Lung (tissue), 12 donors: ENCODE data around the gene SLC12A6. TPM values are rescaled to one million over a fixed set of nuclear protein-coding genes. Genes with fewer than 3 reads are reported as not detected.
"Not testable (repeated sequence)": the region's sequence is repeated elsewhere in the genome, so short reads cannot be mapped to it uniquely, and the experiment has no call there.

Experiments used
- ATAC-seq: fragments of 200-7000 bp; cut with Tn5 transposase; one replicate; pipeline ENCODE4 v1.9.1; 2020; ENCODE audit warnings: moderate number of reproducible peaks; ENCODE audit not compliant: insufficient read depth, low FRiP score
- DNase-seq, 3 donors: peaks; one replicate each; pipeline ENCODE4 v3.0.0-alpha.2; 2013 to 2017
- H3K27ac ChIP-seq, 2 donors: one replicate each; pipeline ENCODE4 v1.5.1; 2013; ENCODE audit warnings: mild to moderate bottlenecking in 2 of 2, moderate library complexity in 2 of 2, control low read depth in 1 of 2, inconsistent platforms in 1 of 2, low read depth in 1 of 2, low read length in 1 of 2
- H3K27me3 ChIP-seq, 3 donors: one replicate each; pipeline ENCODE4 v1.5.1; 2013; ENCODE audit warnings: low read length in 2 of 3; ENCODE audit not compliant: control insufficient read depth in 3 of 3, insufficient read depth in 3 of 3
- H3K36me3 ChIP-seq, 4 donors: one replicate each; pipeline ENCODE4 v1.5.1; 2013; ENCODE audit warnings: low read length in 4 of 4, mild to moderate bottlenecking in 1 of 4, moderate library complexity in 1 of 4; ENCODE audit not compliant: control insufficient read depth in 4 of 4, insufficient read depth in 4 of 4
- H3K4me1 ChIP-seq, 5 donors: one replicate each; pipeline ENCODE4 v1.5.1; 2013; ENCODE audit warnings: low read length in 5 of 5, mild to moderate bottlenecking in 2 of 5, moderate library complexity in 1 of 5; ENCODE audit not compliant: control insufficient read depth in 5 of 5, insufficient read depth in 5 of 5
- H3K4me3 ChIP-seq: one replicate; pipeline ENCODE4 v1.5.1; 2013; ENCODE audit warnings: mild to moderate bottlenecking, control low read depth, moderate library complexity
- H3K9ac ChIP-seq, 2 donors: one replicate each; pipeline ENCODE4 v1.5.1; 2013; ENCODE audit warnings: low read length in 2 of 2, control low read depth in 1 of 2; ENCODE audit not compliant: insufficient read depth in 1 of 2
- H3K9me3 ChIP-seq, 4 donors: one replicate each; pipeline ENCODE4 v1.5.1; 2013; ENCODE audit warnings: low read length in 3 of 4, mild to moderate bottlenecking in 1 of 4, moderate library complexity in 1 of 4; ENCODE audit not compliant: control insufficient read depth in 4 of 4, insufficient read depth in 3 of 4
- CTCF ChIP-seq: IDR thresholded peaks from 2 replicates; pipeline ENCODE4 v1.5.1; 2012; ENCODE audit warnings: mild to moderate bottlenecking; ENCODE audit errors: control extremely low read depth, extremely low read depth
- WGBS, 2 donors: extraction: QIAGEN DNeasy Blood & Tissue Kit; methylation state at CpG; one replicate each; pipeline ENCODE4 v1.1.7; 2013; 5-methylcytosine and 5-hydroxymethylcytosine counted together
- polyA plus RNA-seq, 2 donors: library from polyadenylated mRNA; stranded (reverse); fragments of 200-250 nt; gene quantifications; one replicate each; pipeline ENCODE4 v1.2.1, GENCODE V29; 2013
- total RNA-seq, 2 donors: library from RNA; depleted of rRNA in 1 of 2; stranded (reverse); fragments of >200 nt in 1 of 2; gene quantifications; one replicate each; pipeline ENCODE4 v1.2.1, GENCODE V29; 2014 to 2021
- donor health status: control.
- donor health status: control.
- donor health status: Bipolar disorder and iron deficiency.
- donor health status: healthy.
- donor health status: DM: yes; HTN: yes; CAD: no.

Gene SLC12A6
- total and polyA plus RNA-seq, 4 donors, result 7.6 to 58.4 (median 27.7) TPM

- no peak for TF ChIP-seq CTCF
- ATAC-seq, result no peak
- no peak for DNase-seq
Observed at GRCh38 chr15:34347951-34348638, 10.5 kb upstream of the SLC12A6 start.

DNA sequence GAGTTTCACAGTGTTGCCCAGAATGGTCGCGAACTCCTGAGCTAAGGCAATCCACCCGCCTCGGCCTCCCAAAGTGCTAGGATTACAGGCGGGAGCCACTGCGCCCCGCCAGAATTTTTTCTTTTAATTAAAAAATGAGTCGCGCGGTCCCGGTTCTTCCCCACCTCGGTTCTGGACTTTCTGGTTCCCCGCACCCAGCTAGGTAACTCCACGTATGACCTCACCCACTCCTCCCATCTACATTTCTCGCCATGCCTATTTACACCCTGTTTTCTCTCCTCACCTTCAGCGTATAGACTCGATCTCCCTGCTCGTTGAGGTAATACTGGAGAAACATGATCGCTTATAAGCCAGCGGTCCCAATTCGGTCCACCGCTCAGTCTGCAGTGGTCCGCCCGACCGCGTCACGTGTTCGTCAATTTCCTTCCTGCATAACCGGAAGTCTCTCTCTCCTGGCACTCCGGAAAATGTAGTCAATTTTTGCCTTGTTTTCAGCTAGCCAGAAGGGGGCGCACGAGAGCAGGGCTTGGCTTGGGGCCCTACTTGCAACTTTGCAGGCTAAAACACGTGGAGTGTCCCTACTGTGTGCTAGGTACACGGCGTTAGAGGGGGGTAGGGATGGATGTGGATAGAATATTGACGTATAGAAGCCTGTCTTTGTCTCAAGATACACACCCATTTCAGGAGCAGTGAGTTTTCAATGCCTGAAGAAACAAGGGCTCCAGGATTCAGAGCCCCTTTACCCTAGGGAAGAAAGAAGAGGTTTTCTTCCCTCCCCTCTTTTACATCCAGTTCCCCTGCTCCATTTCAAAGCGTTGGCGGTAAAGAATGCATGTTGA lies 5.4 kb upstream of the SLC12A6 start, which contains the start of the genes NOP10 and NUTM1:
Gene NOP10, minus strand, starts transcription at position 400 of the 839 bp plus-strand sequence. Its CDS starts 63 bp downstream, at position 337.
Gene NUTM1, plus strand, starts transcription at position 579 of the 839 bp plus-strand sequence. CDS start 382 bp downstream, outside the sequence.
- peak; percentile 99 for ATAC-seq
- H3K27ac ChIP-seq, result peak within 1 kb of the TSS; percentile 91 to 92
- TF ChIP-seq CTCF, result peak; percentile 91

More at GRCh38 chr15:34347951-34348638, 10.5 kb upstream of the SLC12A6 start:
- no peaks in the 10 kb centered on the region for H3K27me3 ChIP-seq
- no peaks in the 10 kb centered on the region for H3K36me3 ChIP-seq
- H3K4me1 ChIP-seq, result no peaks in the 10 kb centered on the region
- no peak overlapping the region for H3K4me3 ChIP-seq
- WGBS, 2 donors, result 82 to 87% methylated on average over 13 of the region's 13 CpGs
- H3K9ac ChIP-seq, result no peak overlapping the region
- H3K9me3 ChIP-seq, result peaks cover 0 to 2% (median 0%) of the 10 kb centered on the region in 4 donors
- H3K27ac ChIP-seq, result no peak overlapping the region

DNA sequence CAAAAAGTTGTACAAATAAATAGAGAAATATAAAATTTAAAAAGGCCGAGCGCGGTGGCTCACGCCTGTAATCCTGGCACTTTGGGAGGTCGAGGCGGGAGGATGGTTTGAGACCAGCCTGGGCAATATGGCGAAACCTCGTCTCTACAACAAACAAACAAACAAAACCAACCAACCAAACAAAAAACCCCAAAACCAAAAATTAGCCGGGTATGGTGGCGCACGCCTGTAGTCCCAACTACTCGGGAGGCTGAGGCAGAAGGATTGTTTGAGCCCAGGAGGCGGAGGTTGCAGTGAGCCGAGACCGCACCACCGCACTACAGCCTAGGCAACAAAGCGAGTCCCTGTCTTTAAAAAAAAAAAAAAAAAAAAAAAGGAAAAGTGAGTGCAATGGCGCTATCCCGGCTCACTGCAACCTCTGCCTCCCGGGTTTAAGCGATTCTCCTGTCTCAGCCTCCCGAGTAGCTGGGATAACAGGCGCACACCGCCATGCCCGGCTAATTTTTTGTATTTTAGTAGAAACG lies 4.7 kb upstream of the SLC12A6 start:
- peak overlapping the region; percentile 65 to 90 for H3K9ac ChIP-seq
- H3K4me3 ChIP-seq, result peak overlapping the region; percentile 64
- not testable (repeated sequence) for H3K27me3 ChIP-seq, H3K4me1 ChIP-seq, DNase-seq, ATAC-seq, H3K9me3 ChIP-seq
- peaks cover 0 to 15% (median 4%) of the 10 kb centered on the region in 4 donors for H3K36me3 ChIP-seq
- WGBS, 2 donors, result 38 to 43% methylated on average over 24 to 26 of the region's 26 CpGs
- peak overlapping the region; percentile 91 to 92 for H3K27ac ChIP-seq

More for the DNA sequence above, 5.4 kb upstream of the SLC12A6 start, which contains the start of the genes NOP10 and NUTM1:
- Histone ChIP-seq H3K9me3 (no peaks in the 10 kb centered on the region), H3K9ac (peak within 1 kb of the TSS; percentile 65 to 90), H3K4me1 (peaks cover 0 to 6% (median 0%) of the 10 kb centered on the region in 5 donors), H3K36me3 (peaks cover 0 to 15% (median 3%) of the 10 kb centered on the region in 4 donors), H3K4me3 (peak within 1 kb of the TSS; percentile 64), H3K27me3 (no peaks in the 10 kb centered on the region)
- WGBS, 2 donors, result 2% methylated on average over 38 of the region's 38 CpGs
- DNase-seq, result peak; percentile 94 to 96 (median 94)
